Right renal cortex interstitium (tissue), 3 donors: Measurements from ENCODE around the gene DUSP16. TPM values are rescaled to one million over a fixed set of nuclear protein-coding genes. Genes with fewer than 3 reads are reported as not detected.
"Not testable (repeated sequence)": the region's sequence is repeated elsewhere in the genome, so short reads cannot be mapped to it uniquely, and the experiment has no call there.

Experiments used
- DNase-seq, 3 donors: peaks; one replicate each; pipeline ENCODE4 v3.0.0-alpha.2; 2013; ENCODE audit warnings: low read depth in 3 of 3, low spot score in 2 of 3
- polyA plus RNA-seq, 3 donors: library from polyadenylated mRNA; unstranded; fragments of 120-200 nt; gene quantifications; one replicate each; pipeline ENCODE4 v1.2.1, GENCODE V29; 2013; ENCODE audit not compliant: insufficient read length in 3 of 3

DUSP16 gene
- polyA plus RNA-seq, 3 donors, result 26.0 to 26.3 (median 26.1) TPM

DNA sequence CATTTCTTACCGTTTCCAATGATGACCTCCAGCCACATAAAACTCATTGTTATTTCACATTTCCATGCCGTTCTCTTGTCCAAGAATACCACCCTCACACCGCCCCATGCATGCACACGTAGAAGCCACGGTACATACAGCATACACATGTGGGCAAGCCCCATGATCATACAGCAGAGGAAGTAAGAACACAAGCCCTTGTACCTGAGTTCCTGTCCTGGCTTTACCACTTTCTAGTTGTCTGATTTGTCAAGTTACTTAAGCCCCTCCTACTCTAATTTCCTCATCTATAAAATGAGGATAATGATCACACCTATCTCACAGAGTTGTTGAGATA lies 59.9 kb downstream of the DUSP16 start:
- DNase-seq, result no peak

DNA sequence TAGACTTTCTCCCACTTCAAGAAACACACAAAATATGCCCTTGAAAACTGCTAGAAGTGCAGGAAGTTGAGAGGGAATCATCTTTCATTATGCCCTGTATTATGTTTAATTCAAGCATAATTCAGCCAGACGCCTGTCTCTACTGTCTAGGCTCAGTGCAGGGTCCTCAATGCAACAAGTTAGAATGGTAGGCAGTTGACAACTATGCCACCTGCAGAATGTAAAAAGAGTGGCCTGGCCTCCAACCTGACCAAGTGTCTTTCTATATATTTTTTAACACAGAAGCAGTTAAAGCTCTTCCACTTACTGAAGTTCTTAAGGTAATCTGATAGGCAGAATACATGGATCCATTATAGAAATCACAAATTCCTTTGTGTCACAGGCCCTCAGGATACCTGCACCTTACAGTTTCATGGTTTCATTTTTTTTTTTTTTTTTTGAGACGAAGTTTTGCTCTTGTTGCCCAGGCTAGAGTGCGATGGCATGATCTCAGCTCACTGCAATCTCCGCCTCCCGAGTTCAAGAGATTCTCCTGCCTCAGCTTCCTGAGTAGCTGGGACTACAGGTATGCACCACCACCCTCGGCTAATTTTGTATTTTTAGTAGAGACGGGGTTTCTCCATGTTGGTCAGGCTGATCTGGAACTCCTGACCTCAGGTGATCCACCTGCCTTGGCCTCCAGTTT lies 60.4 kb downstream of the DUSP16 start:
- DNase-seq, result not testable (repeated sequence)

DNA sequence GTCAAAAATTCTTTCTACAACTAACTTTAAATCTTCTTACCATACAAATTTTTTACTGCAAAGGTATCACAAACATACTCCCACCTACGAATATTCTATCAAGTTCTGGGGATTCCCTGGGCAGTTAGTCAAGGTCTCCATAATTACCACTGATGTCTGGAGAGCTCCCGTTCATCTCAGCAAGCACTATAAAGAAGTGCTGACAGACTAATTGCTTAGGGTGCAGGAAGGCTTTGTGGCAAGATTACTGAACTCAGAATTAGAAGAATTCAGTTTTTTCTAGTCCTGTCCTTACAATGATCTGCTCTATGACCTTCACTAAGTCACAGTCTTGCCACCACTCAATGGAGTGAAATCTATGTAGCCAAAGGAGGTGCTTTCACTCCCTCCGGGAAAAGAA lies 61.5 kb downstream of the DUSP16 start:
- DNase-seq, result no peak

DNA sequence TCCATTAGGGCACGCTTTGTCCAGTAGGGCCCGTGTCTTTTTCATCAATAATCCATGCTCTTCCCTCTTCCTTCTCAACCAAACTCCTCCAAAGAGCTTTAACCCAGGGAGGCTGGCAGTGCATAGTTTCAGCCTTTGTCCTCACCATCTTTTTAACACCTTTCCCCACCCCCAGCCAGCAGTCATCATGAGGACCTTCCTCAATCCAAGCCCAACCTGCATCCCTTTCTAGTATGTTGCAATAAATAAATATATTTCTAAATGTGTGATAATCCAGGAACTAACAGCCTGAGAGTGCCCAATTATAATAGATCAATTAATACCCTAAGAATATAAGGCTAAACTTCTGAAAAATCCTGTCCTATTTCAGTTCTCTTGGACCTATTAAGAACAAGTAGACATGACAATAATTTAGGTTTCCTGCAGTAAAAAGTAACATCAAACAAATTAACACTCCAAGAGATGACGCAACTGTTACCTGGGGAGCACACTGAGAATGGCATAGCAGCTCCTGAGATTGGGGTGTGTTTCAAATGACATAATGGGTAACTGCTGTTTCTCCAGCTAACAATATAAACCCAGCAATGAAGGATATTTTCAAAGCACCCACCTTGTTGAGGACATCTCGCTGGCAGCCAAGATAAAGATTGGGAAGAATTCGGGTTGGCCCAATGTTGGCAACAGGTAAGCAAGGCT lies 62.6 kb downstream of the DUSP16 start:
- DNase-seq, result no peak

- no peak for DNase-seq
Measured at GRCh38 chr12:12498210-12498609, 64.5 kb downstream of the DUSP16 start.

DNA sequence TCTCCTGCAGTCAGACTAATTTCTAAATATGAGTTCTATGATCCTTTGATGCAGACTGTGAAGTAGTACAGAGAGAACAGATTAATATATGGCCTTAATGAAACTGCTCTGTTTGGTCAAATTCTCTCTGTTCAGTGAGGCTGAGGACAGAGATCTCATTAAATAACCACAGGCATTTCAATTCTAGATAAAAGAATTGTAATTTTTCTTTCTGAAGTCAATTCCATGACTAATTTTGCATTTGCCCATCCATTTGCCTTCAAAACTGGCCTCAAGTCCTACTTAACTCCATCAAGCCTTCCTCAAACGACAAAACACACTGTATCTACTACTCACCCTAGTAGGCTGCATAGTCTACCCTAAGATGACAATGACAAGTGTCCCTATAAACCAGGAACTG lies 67.1 kb downstream of the DUSP16 start:
- no peak for DNase-seq

DNA sequence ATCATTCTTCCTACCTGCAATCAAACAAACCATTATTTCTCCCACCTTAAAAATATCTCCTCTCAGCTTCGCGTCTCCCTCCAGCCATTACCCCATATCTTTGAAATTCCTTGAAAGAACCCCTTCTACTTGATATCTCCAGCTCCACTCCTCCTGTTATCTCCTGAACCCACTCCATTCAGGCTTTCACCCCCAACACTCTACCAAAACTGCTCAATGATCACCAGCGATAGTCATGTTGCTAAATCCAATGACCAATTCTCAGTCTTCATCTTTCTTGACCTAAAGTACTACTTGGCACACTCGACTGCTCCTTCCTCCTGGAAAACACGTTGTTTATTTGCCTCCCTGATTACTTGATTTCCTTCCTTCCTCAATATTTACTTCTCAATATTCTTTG lies 70.1 kb downstream of the DUSP16 start:
- DNase-seq, result no peak

DNA sequence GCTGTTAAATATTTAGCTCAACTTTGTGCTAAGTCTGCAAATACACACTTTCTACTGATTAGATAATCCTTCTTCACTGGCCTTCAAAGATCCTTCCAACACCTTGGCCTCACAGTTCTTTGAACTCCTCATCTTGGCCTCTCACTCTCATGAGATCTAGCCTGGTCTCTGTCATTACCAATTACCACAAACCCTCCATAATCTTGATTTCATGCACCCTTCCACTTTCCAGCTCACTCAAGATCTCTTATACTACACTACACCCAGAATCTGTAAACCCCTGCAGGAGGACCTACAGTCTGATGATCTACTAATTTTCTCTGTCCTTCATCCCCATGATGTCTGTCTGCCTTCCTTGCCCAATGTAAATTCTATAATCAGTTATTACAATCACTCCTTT lies 71.1 kb downstream of the DUSP16 start:
- DNase-seq, result no peak

DNA sequence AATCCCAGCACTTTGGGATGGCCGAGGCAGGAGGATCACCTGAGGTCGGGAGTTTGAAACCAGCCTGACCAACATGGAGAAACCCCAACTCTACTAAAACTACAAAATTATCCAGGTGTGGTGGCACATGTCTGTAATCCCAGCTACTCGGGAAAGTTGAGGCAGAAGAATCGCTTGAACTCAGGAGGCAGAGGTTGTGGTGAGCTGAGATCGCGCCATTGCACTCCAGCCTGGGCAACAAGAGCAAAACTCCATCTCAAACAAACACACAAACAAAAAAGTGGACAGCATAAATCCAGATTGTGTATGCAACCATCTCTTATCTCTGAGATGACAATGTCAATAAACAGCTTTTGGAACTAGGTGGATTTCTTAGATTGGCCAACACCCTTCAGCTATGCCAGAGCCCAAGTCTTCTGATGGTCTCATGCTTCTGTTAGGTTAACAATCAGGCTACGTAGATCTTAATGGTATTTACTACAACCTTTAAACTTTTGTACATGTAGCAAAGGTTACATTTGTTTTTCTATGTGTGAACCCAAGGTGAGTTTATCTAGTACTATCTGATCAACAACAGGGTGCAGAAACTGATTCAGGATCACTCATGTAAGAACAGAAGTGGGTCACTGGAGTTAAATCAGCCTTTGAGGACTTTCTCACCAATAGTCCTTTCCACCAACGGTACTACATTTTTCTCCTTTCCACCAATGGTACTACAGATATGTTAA lies 73.7 kb downstream of the DUSP16 start:
- no peak for DNase-seq

- DNase-seq, result no peak
Measured at GRCh38 chr12:12488296-12488695, 74.4 kb downstream of the DUSP16 start.

GRCh38 chr12:12487490-12487889 lies 75.2 kb downstream of the DUSP16 start:
- DNase-seq, result no peak

DNA sequence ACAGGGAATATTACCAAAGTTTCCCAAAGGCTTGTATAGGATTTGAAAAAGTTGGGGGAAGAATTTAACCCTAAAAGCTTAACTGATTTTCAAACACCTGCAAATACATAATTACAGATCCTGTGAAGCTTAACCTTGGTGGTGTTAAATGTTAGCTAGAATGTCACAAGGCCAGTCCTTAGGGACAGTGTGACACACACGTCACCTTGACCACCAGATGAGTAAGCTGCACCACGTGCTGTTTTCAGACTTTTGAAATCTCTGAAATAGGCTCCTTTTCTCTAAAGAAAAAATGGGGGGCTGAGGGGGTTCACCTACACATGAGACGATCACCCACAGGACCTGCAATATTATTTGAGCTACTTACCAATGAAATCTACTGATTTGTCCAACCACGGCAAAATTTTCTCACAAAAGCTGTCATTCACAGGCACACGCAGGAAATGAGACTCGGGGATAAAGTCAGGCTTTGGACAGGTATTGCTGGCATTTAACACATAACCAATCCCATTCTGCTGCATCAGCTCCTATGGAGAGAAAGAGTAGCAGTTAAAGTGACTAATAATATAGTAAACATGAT lies 75.9 kb downstream of the DUSP16 start:
- no peak for DNase-seq

DNA sequence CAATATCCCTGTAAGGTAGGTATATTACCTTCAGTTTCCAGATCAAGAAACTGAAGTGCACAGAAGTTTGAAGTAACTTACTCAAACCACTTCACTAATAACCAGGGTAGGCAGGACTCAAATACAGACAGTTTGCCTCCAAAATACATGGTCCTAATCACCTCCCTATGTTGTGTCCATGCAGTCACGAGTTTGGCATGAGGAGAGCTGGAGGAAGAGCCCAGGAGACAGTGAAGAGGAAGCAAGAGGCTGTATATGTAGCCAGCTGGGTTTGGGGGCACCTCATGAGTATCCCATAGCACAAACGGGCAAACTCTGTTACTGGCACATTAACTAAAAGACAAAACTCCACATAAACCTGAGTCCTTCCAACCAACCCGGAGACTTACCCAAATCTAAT lies 79.2 kb downstream of the DUSP16 start:
- DNase-seq, result no peak

GRCh38 chr12:12482959-12483358 lies 79.7 kb downstream of the DUSP16 start:
- DNase-seq, result no peak

DNA sequence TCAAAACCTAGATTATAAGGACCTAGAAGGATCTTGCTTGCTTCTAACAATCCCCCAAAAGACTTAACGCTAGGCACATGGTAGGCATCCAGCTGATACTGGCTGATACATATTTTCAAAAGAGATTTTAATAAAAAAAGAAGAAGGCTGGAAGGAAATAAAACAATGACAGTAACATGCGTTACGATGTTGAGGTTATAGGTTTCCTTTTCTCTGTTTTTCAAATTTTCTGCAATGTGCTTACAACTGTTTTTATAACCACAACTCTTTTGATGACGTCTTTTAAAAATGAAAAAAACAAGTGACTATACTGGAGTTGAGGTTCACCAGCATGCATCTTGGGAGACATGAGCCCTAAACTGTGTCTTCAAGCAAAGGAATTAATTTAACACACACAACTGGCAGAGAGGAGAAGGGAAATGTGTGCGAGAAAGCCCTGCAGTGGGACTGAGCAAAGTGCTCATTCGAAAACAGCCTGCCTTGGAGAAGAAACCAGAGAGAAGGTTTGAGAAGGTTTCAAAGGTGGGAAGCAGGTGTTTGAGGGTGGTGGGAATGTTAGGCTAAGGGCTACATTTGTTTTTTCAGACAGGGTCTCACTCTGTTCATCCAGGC lies 80.4 kb downstream of the DUSP16 start:
- DNase-seq, result no peak

DNA sequence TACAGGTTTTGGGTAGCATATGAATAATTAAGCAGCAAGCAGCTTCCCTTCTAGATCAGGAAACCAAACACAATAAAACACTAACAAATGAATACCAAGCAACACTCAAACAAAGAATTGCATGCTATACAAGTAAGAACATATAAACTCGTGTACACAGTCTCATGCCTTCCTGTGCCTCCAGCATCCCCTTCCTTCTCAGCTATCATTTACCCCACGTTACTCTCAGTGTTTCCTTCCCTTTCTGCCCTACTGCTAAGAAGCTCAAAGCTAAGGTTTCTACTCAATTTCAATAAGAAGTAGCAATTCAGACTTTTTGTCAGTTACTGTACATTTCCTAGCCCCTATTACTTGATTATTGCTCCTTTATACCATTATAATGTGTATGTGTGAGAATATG lies 81.0 kb downstream of the DUSP16 start:
- DNase-seq, result no peak

DNA sequence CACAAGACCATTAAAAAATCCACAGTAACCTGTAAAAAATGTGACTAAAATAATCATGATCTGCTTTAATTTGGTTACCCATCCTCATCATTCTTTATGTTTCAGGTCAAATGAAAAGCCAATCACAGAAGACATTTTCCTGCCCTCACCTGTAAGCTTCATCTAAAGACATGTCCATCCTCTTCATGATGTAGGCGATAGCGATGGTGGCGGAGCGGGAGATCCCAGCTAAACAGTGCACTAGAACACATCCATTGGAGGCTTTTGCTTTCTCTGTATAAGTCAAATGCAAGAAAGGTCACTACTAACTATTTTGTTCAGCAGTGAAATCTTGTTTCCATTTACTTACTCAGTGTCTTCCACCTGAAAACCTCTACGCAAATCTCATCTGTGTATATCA lies 82.6 kb downstream of the DUSP16 start:
- no peak for DNase-seq

GRCh38 chr12:12477532-12477890 lies 85.2 kb downstream of the DUSP16 start:
- no peak for DNase-seq

- no peak for DNase-seq
Measured at GRCh38 chr12:12476857-12477531, 85.7 kb downstream of the DUSP16 start.

GRCh38 chr12:12474931-12475795 lies 87.5 kb downstream of the DUSP16 start:
- no peak for DNase-seq
